ENCODE measurements around the gene EXD3.

Gene EXD3

DNA sequence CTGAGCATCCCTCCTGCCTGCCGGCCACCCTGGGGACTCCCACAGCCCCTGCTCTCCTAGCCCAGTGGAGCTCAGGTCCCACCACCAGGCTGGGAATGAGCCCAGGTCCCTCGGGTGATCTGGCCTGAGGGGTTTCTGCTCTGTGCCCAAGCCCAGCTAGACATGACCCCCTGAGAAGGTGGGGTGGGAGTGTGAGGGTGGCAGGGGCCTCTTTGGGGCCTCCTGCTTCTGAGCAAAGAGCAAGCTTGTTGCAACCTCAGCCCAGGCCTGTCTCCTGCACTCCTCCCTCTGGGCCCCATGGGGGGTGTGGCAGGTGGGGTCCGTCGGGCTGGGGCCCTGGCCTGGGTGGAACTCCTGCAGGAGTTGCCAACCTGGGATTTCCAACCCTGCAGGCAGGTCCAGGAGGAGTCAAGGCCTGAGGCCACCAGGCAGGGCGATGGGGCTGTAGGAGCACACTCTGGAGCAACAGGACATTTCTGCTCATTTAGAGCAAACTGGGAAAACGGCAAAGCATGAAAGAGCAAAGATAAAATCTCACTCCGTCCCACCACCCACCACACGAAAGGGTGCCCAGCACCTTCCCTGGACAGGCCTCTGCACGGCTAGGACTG is 109.5 kb downstream of the EXD3 start:
- no peak for DNase-seq

DNA sequence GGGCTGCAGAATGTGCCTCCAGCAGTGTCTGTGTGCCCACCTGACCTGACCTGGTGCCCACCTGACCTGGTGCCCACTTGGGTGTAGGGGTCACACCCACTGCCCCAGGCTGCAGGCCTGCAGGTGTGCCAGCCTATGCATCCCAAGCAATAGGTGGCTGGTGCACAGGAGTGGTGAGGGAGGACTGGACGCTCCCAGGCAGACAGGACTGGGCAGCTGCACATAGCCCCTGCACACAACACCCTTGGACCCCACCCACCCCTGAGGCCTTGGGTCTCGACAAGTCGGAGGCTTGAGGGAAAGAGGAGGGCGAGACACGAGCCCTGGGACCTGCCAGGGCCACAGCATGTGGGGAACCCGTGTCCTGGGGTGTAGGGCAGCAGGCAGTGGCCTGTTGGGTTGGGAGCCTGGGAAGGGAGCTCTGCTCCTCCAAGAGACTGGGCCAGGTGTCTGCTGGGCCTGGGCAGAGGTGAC is 110.1 kb downstream of the EXD3 start:
- no peak for DNase-seq

DNA sequence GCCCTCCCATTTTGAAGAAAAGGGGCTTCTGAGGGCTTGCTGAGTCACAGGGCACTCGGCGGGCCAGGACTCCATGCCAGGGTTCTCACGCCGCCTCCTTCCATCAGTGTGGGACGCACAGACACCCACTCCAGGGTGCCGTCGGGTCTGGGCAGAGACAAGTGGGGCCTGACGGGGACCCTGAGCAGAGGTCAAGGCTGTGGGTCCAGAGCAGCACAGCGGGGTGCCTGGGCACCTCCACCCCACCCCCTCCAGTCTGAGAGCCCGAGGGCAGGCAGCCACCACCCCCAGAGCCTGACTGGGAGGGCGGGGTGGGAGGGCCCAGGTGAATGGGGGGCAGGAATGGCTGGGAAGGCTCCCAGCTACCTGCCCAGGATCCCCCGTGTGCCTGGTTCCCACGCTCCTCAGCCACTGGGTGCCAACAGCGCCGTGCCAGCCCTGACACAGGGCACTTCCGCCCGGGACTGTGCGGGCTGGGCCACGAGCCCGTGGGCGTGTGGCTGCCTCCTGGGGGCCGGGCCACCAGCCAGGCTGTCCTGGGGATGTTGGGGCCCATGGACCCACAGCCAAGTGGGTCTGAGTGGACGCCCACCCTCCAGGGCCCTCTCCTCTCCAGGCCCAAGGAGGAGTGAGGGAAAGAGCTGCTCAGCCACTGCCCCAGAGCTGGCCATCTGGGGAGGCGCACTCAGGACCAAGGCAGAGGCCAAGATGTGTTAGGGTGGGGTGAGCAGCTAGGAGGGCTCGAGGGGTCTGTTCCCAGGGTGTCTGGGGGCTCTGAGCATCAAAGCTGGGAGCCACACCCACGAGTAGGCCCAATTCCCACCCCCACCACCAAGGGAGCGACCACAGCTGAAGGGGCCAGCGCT is 110.7 kb downstream of the EXD3 start:
- no peak for DNase-seq

DNA sequence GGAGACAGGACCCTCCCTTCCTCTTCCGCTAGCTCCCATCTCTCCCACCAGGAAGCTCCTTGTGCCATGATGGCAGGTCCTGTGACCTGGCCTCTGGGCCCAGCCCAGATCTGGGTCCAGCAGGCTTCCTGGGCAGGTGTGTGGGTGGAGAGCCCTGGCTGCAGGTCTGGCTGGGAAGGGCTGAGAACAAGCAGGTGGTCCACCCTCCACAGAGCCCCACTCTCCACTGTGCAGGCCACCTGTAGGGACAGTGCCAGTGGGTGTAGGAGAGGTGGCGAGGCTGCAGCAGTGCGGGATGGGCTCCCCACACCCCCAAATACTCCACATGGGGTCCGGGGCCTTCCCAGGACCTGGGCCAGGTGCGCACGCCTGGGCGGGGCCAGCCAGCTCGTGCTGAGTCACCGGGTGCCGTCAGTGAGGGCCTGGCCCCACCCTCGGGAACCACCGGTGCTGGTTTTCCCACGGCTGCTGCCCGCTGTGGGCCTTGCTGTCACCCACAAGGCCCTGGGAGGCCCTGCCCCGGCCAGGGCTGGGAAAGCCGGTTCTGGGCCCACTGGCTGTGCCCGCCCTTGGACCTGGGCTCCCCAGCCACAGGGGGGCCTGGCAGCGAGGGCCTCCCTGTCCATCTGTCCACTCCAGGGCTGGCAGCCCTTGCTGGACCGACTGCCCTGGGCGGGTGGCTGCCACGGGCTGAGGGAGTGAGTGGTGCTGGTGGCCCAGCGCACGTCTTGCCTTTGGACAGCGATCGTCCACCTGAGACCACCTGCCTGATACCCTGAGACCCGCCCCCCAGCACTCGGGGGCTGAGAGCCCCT is 111.6 kb downstream of the EXD3 start:
- DNase-seq, result no peak

DNA sequence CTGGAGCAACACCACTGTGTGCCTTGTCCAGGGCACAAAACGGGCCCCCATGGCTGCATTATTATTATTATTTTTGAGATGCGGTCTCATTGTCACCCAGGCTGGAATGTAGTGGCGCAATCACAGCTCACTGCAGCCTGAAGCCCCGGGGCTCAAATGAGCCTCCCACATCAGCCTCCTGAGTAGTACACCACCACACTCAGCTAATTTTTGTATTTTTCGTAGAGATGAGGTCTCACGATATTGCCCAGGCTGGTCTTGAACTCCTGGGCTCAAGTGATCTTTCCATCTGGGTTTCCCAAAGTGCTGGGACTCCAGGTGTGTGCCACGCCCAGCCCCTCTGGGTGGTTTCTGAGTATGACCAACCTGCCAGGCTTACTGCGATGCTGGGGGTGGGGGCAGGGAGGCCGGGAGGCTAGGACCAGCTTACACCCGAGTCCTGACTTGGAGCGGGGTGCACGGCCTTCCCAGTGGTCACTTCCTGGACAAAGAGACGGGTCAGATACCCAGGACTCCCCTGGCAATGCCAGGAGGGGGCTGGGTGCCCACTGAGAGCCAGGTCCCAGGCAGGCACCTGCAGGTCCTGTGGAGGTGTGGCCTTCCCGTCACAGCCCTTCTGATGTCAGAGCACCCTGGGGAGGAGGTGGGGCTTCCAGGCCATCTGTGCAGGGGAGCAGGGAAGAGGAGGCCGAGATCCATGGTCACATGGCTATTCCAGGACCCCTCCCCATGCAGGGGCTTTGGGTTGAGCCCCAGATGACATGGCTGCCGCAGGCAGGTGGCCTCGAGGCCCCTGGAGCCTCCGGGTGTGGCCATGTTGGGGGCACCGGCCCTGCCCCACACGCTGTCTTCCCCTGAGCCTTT is 112.5 kb downstream of the EXD3 start:
- no peak for DNase-seq

DNA sequence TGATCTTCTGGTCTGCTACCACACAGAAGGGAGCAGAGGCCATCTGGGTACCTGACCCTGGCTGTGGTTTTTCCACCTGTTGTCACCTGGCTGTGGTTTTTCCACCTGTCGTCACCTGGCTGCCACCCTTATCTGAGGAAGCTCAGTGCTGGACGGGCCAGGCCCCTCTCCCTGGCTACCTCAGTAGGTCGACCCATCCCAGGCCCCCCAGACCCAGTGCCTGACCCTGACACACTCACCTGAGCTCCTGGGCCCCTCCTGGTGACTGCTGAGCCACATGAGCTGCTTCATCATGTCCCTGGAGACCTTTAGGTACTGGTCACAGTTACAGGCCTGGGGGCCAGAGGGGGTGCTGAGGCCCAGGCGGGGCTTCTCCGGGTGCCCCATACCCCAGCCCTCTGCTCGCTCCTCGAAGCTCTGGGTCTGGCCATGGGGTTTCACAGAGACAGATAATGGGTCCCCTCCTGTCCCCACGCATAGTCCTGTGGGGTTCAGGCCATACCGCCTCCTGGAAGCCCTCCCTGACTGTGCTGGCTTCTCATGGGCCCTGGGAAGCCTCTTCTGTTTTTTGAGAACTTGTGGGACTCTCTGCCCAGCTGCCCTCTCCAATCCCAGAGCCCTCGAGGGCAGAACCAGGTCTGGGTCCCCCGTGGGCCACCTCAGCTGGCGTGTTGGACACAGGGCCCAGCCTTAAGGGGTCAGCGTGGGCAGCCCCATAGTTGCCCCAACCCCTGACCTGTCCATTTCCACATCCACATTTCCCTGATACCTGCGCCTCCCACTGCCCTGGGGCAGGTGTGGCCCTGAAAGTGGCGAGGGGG is 113.4 kb downstream of the EXD3 start:
- DNase-seq, result no peak

DNA sequence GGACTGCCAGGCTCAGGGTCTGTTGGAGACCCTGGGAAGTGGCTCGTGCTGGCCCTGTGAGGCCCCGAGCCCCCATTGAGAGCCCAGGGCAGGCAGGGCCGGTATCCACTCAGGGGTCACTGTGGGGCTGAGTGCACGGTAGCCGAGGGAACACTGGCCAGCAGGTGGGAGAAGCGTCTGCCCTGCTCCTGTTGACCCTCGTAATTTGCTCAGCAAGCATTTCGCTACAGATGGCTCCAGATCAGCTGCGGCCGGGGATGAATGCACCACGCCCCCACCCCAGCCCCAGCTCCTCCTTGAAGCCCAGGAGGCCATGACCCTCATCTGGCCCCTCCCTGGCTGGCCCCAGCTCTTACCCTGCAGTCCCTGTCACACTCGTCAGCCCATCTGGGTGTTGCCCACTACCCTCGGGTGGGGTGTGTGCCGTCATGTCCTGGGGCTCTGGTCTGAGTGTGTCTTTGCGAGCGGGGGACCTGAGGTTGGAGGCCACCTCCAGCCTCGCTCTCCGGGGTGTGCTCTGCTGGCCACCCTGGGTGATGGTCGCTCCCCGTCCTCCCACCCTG is 114.8 kb downstream of the EXD3 start:
- DNase-seq, result no peak

DNA sequence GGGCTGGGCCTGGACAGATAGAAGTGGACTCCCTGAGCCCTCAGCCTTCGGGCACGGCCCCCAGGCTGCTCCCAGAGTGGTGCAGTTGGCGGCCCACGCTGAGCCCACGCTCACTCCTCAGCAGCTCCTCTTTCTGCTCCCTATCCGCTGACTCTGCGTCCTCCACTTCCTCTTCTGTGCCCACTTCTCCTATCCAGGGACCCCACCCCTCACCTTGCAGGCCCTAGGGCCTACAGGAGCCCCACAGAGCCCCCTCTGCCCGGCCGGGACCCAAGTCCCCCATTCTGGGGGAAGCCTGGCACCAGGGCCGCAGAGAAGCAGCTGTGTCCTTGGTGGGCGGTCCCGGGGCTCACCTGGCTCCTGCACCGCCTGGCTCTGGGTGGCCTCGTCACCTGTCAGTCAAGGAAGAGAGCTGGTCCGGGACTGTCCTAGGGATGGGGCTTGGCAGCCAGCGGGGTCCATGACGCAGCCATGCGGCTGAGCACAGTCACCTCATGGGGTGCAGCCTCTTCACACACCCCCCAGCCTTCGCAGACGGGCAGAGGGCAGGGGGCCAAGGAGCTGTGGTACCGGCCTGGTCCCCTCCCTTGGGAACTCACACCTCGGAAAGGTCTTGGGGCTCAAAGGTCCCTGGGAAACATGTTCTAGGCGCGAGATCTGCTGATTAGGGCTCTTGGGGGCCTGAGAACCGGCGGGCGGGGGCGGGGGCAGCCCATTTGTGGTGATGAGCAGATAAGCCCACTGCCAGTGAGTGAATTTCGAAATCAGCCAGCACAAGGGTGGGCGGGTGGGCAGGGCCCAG is 115.5 kb downstream of the EXD3 start:
- peak in 1 of 2 donors; percentile 8 for DNase-seq

DNA sequence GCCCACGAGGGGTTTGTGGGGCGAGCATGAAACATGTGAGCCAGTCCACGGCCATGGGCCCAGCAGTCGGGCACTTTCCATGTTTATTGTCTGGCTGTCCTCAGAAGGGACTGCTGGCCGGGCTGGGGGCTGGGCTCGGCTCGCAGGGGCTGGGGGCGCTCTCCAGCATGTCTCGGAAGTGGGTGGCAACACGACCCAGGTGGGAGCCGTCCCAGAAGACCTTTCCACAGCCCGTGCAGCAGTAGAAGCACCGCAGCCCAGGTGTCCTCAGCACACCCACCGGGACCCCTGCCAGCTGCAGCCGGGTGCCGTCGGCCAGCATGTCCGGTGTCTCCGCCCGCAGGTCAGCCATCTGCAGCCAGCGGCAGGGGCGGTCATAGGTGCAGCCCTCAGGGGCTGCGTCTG is 116.1 kb downstream of the EXD3 start:
- DNase-seq, result no peak

DNA sequence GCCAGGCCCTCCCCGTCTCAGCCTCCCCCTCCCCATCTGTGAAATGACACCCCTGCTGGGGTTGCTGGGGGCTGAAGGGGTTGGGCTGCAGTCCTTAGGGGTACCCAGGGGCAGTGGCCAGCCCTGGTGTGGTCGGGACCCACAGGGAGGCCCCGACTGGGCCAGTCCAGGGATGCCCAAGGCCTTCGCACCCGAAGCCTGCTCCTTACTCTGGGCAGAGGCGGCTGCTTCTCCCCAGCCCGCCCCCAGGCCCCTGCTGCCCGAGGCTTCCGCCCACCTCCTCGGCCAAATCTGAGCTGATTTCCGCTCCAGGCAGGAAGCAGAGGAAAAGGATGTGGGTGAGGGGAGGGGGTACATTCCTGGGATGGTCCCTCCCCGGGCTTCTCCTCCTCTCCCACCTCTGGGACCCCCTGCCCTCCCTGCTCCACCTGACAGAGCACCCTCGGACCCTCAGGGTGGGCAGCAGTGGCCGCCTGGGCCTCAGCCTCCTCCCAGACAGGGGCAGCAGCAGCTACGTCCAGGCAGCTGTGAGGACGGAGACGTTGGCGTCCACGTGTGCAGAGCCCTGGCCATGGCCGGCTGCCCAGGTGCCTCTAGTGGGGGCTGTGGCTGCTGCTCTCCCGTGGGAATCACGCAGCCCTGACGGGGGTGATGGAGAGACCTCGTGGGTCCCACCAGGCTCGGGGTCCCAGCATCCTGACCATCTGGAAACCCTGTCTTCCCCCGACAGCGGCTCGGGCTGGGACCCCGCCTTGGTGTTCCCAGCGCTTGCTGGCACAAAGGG is 116.7 kb downstream of the EXD3 start:
- no peak for DNase-seq

DNA sequence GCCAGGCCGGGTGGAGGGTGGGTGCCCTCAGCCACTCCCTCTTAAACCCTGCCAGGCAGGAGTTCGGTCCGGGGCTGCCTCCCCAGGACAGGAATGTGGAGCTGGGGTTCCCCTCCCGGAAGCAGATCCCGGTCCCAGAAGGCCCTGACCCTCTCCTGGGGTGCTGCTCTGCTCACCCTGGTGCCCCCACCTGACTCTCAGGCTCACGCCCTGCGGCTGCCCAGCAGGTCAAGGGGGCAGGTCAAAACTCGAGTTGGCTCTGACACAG is 117.2 kb downstream of the EXD3 start:
- DNase-seq, result no peak

DNA sequence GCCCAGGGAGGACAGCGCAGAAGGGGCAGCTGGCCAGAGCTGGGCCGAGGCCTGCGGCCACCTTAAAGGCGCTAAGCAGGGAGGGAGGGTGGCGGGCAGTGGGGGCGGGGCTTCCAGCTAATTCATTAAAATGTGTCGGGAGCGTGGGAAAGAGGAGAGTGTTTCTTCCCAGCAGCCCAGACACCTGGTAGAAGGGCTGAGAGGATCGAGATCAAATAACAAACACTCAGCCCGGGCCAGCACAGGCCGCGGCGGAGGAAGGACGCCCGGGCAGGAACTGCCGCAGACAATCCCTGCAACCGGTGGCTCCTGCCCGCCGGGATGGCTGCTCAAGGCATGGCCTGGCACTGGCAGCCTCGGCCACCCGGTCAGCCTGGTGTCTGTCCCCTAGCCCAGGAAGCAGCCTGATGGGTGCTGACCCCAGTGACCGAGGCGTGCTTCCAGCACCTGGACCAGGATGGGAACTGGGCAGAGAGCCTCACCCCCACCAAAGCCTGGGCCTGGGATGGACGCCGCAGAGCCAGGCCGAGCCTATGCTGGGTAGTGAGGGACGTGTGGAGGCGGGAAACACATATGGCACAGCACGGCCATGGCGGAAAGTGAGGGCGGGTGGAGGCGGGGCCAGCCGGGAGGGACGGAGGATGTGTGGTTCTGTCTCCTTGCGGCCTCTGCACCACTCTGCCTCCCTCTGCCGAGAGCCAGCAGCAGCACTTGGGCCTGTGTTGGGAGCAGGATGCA is 117.7 kb downstream of the EXD3 start:
- DNase-seq, result peak; percentile 26 to 70

DNA sequence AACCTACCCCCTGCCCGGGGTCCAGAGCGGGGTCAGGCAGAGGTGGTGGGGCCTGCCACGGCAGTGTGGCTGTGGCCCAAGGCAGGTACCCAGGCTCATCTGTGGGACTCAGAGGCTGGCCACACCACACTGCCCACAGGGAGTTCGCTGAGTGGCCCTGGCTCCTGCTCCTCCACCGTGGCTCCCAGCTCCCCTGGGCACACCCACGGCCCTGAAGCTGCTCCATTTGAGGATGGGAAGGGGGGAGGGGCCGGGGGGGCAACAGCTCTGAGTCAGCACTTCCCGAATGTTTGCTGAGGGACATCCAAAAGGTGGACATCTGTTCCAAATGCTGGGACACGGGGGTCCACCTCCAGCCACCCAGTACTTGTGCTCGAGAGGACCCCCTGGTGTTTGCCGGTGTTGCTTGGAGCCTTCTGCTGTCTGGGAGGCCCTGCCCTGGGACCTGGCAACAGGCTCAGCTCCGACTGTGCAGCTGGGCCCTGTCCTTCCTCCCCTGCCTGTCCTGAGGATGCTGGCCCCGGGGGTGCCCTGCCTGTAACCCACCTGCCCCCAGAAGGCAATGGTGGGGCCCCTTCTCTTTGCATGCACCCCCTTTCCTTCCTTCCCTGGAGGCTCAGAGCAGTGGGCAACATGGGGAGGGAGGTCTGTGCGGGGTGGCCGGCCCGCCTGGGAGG is 118.4 kb downstream of the EXD3 start:
- no peak for DNase-seq

DNA sequence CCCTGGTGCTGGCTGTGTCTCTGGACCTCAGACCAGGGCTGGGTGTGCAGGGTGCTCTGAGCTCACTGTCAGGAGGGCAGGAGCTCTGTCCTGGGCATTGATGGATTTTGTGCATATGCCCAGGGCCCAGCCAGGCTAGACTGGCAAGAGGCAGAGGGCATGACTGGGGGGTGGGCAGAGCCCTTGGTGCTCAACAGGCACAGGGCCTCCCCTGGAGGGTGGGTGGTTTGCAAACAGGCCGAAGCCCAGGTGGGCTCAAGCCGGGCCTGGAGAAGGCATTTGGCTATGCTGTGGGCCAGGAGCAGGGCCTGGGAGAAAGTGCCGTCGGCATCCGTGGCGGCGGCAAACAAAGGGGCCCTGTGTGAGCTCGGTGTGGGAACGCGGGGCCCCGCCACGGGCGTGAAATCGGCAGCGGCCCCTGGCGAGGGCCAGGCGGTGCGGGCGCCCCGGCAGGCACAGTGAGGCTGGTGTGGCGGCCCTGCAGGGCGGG is 119.0 kb downstream of the EXD3 start:
- no peak for DNase-seq

DNA sequence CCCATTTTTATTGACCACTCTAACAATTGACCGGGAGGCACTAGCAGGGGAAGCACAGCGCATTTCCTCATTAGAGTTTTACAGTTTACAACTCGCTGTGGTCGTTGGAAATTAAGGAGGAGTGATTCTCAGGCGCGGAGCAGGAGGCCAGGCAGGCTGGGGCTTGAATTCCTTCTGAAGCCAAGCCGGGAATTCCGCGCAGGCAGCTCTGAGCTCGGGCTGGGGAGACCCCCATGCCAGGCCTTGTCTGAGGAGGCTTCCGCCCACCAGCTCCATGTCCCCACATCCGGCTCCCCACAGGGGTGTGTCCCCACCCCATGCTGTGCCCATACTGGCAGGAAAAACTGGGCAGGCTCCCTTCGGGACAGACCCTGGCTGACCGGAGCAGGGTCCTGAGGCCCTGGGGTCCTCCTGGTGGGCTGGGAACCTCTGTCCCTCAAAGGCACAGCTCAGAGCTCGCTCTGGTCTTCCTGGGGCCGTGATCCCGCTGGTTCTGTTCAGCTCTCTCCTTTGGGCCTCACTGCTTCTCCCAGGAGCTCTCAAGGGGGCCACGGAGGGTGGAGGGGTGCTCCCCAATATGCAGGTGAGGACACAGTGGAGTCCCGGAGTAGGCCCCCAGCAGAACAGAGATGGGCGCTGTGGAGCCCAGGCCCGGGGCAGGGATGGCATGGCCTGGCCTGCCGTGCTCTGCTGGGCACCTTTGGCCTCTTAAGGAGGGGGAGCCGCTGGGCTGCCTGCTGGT is 119.6 kb downstream of the EXD3 start:
- no peak for DNase-seq

DNA sequence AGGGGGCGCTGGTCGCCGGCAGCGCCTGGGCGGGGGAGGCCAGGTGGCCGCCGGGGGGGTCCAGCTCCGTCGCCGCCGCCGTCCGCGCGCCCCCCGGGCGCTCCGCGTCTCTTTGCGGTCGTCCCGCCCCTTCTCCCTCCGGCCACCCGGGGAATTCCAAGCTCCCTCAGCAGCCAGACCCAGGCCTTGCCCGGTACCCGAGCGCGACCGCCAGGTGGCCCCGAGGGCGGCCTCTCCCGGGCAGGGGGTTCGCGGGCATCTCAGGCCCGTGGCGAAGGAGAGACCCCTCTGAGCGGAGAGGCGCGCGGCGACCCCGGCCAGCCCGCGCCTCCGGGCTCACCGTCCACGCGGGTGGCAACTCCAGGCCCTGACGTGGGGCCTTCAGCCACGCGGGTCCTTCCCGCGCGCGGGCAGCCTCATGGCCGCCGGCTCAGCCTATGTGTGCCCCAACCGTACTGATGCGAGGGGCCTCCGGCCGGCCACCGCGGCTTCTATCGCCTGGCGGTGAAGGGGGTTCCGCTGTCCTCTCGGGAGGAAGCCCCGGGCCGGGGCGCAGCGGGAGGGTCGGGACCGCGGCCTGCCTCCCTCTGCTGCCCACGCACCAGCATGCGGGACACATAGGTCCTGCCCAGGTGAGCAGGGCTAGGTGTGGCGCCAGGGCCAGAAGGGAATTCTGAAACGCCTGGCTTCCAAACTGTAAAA is 120.4 kb downstream of the EXD3 start:
- DNase-seq, result peak; percentile 27 to 95

DNA sequence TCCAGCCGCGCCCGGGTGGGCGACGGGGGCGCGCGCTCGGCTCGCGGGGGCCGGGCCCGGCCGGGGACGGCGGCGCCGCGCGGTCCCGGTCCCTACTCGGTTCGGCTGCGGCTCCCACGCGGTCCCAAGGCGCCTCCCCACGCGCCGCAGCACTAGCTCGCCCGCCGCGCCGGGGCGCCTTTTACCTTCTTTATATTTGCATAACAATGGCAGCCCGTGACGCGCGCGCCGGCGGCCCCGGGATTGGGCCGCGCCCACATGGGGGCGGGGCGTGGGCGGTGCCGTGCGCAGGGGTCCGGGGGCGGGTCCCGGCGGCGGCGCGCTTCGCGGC is 120.9 kb downstream of the EXD3 start, which contains the start of gene NRARP:
TSS of gene NRARP (minus strand) at position 154 of the 331 bp plus-strand sequence. CDS start 343 bp downstream, outside the sequence.
- peak; percentile 57 to 95 for DNase-seq

All from bone marrow (tissue), 2 donors.